Body of pancreas (tissue), 4 donors: ENCODE measurements around the gene PRAF2.

Experiments used
- POLR2A ChIP-seq, 3 donors: fragments of 450-650 bp; IDR thresholded peaks; one replicate each; pipeline ENCODE4 v1.6.1; 2016; ENCODE audit warnings: antibody characterized with exemption in 3 of 3, mild to moderate bottlenecking in 2 of 3
- TF ChIP-seq, protein P1 (sequence below), 7 experiments: fragments of 450-650 bp in 4 of 7; fragments of 200-600 bp in 3 of 7; sonication (generic) in 3 of 7; IDR thresholded peaks; one replicate each; pipeline ENCODE4 v1.5.1; 2016 to 2019; ENCODE audit warnings: antibody characterized with exemption in 7 of 7

DNA sequence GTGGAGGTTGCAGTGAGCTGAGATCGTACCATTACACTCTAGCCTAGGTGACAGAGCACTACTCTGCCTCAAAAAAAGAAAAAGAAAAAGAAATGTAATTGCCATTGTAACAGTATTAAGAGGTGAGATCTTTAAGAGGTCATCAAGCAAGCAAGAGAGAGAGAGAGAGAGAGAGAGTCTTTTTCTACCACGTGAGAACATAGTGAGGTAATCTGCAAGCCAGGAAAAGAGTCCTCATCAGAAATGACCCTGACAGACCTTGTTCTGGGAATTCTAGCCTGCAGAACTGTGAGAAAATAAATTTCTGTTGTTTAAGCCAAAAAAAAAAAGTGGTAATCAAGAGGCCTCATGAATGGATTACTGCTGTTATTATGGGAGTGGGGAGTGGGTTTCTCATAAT lies 34.8 kb upstream of the PRAF2 start:
- TF ChIP-seq, protein P1, sequence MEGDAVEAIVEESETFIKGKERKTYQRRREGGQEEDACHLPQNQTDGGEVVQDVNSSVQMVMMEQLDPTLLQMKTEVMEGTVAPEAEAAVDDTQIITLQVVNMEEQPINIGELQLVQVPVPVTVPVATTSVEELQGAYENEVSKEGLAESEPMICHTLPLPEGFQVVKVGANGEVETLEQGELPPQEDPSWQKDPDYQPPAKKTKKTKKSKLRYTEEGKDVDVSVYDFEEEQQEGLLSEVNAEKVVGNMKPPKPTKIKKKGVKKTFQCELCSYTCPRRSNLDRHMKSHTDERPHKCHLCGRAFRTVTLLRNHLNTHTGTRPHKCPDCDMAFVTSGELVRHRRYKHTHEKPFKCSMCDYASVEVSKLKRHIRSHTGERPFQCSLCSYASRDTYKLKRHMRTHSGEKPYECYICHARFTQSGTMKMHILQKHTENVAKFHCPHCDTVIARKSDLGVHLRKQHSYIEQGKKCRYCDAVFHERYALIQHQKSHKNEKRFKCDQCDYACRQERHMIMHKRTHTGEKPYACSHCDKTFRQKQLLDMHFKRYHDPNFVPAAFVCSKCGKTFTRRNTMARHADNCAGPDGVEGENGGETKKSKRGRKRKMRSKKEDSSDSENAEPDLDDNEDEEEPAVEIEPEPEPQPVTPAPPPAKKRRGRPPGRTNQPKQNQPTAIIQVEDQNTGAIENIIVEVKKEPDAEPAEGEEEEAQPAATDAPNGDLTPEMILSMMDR (IDR thresholded peaks at IDR 0.05), result no peak
- no peak for TF ChIP-seq POLR2A (IDR thresholded peaks at IDR 0.05)
